Pulmonary artery endothelial cell (primary cell): Measurements from ENCODE around the gene ZNF554. TPM values are rescaled to one million over a fixed set of nuclear protein-coding genes. Genes with fewer than 3 reads are reported as not detected.
"Not testable (repeated sequence)": the region's sequence is repeated elsewhere in the genome, so short reads cannot be mapped to it uniquely, and the experiment has no call there.

ENCODE experiments used
- DNase-seq: peaks from one replicate; pipeline ENCODE4 v3.0.0-alpha.2; 2011; ENCODE audit warnings: low read depth, low spot score
- total RNA-seq: library from RNA; depleted of rRNA; stranded (reverse); fragments of >200 nt; gene quantifications from 2 replicates; pipeline ENCODE4 v1.2.3, GENCODE V29; 2014

ZNF554 gene
- total RNA-seq, 1 donor from 2014 or later: 3.2 TPM

DNA sequence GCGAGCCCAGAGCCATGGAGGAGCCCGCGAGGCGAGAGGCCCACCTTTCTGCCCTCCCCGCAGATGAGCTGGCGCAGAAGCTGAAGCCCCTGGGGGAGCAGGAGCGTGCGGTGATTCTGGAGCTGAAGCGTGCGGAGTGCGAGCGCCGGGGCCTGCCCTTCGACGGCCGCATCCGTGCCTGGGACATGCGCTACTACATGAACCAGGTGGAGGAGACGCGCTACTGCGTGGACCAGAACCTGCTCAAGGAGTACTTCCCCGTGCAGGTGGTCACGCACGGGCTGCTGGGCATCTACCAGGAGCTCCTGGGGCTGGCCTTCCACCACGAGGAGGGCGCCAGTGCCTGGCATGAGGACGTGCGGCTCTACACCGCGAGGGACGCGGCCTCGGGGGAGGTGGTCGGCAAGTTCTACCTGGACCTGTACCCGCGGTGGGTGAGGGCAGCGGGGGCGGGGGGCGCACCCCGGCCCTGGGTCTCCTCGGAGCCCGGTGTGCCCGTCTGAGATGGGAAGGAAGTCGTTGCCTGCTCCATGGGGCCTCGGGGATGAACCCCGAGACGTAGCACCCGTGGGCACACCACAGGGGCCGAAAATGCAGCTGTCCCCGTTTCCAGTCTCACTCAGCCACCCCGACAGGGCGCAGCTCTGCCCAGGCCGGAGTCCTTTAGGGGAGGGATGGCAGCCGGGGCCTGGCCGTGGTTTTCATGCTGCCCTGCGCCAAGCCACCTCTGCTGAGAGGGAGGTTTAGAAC lies 12.1 kb upstream of the ZNF554 start:
- DNase-seq: no peak

DNA sequence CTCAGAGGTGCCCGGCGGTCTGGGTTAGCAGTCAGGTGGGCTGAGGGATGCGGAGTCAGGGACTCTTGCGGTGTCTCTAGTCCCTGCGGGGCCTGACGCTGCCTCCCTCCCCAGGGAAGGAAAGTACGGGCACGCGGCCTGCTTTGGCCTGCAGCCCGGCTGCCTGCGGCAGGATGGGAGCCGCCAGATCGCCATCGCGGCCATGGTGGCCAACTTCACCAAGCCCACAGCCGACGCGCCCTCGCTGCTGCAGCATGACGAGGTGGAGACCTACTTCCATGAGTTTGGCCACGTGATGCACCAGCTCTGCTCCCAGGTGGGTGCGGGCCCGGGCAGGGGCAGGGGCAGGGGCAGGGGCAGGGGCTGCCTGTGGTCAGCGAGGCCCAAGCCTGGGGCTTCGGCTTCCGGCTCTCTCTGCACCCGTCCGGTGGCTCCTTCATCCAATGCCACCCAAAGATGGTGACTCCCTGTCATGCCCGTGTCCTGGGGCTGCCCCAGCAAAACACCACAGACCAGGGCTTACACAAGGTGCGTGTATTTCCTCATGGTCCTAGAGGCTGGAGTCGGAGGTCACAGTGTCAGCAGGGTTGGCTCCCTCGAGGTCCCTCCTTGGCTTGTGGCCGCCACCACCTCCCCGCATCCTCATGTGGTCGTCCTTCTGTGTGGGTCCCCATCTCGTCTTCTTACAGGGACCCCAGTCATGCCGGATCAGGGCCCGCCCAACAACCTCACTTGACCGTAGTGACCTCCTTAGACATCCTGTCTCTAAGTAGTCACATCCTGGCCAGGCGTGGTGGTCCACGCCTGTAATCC lies 11.3 kb upstream of the ZNF554 start:
- DNase-seq: no peak

DNA sequence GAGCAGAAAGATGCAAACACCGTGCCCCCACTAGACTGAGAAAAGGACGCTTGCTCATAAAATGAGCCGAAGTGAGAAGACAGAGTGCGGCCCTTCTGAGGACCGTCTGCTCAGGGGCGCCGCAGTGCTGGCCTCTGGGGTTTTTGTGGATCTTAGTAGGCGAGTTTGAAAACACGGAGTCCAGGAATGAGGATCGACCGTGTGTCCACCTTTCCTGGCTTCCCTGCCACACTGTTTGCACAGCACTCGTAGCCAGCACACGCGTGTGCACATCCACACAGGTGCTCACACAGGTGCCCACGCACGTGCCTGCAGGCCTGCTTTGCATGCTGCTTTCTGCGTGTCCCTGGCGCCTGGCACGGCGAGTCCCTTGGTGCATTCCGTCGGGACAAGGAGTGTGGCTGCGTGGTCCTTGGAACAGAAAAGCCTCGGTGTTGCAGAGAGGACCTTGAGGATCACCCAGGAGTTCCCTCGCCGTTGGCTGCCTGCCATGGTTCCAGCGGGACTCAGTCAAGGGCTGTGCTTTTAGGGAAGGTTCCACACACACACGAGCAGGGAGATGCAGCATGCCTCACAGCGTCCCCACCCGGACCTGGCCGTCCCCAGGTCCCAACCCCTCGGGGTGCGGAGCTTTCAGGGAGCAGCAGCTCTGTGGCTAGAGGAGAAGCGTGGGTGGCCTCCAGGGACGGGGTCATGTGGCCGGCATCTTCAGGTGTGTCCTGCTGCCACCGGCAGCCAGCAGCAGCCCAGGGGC lies 10.1 kb upstream of the ZNF554 start:
- no peak for DNase-seq

DNA sequence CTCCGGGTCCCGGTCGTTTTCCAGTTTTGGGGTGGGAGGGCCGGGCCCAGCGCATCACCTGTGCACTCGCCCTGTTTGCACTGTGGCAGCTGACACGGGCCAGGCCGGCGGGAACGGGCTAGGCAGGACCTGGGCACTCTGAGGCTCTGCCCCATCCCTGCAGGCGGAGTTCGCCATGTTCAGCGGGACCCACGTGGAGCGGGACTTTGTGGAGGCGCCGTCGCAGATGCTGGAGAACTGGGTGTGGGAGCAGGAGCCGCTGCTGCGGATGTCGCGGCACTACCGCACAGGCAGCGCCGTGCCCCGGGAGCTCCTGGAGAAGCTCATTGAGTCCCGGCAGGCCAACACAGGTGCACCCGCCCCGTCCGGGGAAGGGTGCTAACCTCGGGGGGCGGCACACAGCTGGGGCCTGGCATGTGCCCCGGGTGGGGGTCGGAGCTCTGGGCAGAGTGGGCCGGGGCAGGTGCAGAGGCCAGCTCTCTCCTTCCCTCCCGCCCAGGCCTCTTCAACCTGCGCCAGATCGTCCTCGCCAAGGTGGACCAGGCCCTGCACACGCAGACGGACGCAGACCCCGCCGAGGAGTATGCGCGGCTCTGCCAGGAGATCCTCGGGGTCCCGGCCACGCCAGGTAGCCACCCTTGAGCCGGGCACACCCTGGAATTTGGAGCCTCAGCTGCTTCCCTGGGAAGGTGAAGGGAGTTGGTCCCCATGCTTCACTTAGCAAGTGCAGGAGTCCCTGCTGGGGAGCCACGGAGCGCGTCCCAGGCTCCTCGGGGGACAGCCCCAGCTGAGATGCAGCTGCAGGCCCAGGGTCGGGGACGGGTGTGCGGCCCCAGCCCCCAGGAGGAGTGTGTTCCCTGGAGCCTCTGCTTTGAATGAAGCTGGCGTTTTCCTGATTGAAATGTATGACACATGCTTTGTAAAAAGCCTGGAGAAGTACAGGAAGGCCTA lies 9.3 kb upstream of the ZNF554 start:
- no peak for DNase-seq

DNA sequence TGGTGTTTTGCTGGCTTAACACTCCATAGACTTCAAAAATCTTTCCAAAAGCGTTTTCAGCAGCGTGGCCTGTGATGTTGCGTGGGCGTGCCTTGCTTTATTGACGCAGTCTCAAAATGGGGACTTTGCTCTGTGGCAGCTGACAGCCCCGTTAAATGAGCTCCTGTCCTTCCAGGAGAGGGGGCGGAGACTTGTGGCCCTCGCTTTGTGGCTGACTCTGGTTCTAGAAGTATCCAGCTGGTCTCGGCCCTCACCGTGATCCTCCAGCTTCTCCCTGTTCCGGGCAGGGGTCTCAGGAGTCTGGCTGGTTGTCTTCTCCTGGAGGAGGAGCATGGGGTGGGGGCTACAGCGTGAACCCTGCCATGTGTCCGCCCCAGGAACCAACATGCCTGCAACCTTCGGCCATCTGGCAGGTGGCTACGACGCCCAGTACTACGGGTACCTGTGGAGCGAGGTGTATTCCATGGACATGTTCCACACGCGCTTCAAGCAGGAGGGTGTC lies 8.4 kb upstream of the ZNF554 start:
- no peak for DNase-seq

DNA sequence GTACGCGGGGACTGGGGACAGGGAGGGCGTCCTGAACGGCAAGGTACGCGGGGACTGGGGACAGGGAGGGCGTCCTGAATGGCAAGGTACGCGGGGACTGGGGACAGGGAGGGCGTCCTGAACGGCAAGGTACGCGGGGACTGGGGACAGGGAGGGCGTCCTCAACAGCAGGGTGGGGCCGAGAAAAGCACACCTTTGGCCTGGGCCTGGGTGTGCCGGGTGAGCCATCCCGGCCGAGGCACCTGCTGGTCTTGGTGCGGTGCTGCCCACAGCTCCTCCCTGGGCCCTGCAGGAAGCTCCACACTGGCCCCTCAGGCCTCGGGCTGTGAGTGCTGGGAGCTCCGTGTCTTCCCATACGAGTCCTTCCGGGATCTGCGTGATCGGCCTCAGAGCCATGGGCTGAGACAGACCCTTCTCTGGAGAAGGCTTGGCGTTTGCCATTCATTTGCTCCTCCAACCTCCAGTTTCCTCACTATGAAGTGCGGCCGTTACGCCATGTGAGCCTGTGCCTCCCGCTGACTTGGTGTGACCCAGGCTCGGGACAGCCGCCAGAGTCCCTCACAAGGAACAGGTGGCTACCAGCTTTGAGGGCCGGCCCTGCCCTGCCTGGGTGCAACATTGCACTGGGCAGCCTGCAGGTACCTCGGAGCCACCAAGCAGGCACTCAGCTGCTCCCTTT lies 7.8 kb upstream of the ZNF554 start:
- DNase-seq: no peak

DNA sequence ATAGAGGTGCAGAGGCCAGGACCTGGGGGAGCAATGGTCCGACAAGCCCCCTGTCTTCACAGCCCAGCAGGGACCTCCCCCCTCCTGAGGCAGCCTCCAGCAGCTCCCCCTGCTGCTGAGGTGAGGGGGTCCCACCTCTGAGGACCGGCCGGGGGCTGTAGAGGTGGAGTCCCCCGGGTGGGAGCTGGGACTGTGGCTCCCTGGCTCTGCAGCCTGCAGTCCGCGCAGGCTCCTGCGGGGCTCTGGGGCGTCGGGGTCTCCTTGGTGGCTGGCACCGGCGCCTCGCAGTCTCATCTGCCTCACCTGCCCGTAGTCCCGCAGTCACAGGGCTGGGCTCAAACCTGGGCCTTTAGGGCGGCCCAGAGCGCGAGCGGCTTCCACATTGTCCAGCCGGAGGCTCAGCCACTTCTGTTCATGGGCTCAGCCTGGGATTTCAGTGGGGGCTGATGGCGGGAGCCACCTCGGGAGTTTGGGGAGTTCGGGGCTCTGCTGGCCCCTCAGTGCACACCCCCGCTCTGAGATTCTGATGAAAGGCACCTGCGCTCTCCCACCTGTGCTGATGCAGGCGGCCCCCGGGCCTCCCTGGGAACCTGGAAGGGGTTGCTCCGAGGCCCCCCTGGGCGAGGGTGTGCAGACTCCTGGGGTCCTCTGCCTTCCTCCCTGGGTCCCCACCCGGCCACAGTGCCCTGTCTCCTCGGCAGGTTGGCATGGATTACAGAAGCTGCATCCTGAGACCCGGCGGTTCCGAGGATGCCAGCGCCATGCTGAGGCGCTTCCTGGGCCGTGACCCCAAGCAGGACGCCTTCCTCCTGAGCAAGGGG lies 7.0 kb upstream of the ZNF554 start:
- DNase-seq: no peak

DNA sequence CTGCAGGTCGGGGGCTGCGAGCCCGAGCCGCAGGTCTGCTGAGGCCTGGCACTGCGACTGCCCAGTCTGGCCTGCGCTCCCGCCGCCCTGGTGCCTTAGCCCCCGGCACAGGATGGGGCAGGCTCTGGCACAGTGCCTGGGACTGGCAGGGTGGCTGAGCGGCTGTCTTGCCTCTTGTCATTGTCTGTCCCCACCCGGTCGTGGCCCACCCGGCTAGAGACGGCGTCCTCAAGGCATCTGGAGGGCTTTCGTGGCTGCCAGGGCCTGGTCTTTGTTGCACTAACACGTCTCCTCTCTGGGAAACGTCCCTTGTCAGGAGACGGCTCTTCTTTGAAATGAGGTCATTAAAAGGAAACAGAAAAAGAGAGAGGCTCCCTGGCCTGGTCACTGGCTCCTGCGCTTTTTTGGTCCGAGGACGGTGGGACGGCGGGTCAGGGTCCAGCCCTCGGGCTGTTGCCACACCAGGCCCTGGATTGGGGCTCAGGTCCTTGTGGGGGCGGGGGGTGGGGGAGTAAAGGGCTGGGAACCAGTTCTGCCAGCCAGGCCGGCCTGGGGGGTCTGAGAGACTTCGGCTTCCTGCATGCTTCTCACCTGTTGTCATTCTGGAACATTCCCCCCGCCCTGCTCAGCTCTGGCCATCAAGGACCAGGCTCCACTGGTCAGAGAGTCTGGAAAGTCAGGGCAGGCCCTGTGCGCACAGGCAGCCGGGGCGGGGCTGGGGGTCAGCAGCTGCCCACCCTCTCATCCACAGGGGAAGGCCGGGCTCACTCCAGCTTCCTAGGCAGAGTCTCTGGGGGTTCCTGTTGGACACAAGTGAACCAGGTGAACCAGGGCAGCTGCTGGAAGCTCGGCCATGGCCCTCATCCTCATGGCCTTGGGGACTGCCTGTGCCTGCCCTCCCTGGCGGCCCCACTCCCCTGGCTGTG lies 6.2 kb upstream of the ZNF554 start:
- DNase-seq: no peak

DNA sequence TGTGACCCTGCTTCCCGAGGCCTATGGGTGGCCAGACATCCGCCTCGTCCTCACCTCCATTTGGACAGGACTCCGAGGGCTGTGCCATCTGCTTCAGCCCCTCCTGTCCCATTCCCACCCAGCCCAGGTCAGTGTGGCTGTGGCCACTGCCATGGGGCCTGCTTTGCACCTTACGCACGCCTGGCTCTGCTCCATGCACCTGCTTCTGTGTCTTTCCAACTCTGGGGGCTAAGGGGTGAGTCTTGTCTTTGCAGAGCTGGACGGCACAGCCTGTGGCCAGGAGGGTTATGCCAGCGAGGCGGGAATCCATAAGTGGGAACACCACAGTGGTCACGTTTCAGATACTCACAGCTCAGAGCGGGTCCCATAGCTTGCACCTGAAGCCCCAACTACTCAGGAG lies 5.2 kb upstream of the ZNF554 start:
- no peak for DNase-seq

DNA sequence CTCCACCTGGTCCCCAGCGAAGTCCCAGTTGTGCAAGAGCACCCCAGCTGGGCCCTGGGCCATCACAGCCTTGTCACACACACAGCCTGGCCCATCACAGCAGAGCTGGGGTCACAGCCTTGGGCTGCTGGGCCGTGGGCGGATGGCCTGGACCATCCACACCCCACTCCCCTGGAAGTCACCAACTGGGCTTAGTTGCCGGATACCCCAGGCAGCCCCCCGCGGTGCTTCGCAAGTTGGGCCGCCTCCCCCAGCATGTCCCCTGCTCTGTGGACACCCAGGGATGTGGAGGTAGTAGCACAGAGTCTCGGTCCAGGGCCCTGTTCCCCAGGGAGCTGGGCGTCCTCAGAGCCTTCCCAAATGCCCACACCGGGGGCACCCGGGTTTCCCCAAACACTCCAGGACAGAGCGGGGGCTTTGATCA lies 4.5 kb upstream of the ZNF554 start:
- DNase-seq: no peak

DNA sequence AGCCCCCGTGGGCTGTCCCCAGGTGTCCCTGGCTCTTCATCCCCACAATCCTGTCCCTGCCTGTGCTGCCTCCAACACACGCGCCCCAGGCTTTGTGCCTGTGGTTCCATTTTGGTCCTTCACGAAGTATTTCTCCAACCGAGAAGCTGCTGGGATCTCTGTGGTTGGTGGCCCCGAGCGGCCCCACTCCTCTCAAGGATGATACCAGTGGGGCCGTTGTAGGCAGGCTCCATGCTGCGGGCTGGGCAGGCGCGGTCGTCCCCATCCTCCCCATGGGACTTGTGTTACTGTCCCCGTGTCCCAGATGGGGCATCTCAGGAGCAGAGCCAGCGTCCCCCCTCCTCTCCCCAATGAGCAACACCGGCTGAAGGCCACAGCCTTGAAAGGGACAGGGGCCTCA lies 3.7 kb upstream of the ZNF554 start:
- no peak for DNase-seq

DNA sequence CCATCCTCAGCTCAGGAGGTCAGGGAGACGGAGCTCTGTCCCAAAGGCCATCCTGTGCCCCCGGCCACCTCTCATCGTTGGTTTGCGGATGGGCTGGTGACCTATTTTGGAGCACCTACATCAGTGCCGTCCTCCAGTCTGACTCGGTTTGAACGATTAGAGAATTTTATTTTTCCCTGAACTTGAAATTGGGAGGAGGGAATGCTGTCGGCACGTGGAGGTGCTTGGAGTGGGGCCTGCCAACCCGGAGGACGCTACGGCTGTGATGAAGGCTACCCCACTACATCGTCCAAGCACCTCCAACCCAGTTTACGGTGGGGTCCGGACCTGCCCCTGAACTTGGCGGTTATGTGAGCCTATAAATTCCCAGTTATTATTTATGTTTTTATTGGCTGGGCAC lies 3.0 kb upstream of the ZNF554 start:
- DNase-seq: no peak

DNA sequence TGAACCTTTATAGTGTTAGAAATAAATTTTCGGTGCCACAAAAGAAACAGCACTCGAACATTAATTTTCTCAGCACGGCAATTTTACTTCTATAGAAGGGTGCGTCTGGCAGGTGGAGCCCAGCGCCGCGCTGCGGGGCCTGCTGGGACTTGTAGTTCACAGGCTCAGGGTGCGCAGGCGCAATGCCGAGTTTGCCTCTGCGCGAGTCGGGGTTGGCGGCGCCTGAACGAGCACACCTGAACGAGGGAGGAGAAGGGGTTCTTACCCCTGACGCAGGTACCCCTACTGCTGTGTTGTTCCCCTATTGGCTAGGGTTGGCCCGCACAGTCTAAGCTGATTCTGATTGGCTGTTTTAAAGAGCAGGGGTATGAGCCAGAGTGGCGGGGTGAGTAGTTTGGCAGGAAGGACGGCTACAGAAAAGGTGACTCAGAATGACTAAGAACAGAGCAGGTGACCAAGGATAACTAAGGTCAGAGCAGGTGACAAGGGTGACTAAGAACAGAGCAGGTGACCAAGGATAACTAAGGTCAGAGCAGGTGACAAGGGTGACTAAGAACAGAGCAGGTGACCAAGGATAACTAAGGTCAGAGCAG lies 2.3 kb upstream of the ZNF554 start:
- not testable (repeated sequence) for DNase-seq

DNA sequence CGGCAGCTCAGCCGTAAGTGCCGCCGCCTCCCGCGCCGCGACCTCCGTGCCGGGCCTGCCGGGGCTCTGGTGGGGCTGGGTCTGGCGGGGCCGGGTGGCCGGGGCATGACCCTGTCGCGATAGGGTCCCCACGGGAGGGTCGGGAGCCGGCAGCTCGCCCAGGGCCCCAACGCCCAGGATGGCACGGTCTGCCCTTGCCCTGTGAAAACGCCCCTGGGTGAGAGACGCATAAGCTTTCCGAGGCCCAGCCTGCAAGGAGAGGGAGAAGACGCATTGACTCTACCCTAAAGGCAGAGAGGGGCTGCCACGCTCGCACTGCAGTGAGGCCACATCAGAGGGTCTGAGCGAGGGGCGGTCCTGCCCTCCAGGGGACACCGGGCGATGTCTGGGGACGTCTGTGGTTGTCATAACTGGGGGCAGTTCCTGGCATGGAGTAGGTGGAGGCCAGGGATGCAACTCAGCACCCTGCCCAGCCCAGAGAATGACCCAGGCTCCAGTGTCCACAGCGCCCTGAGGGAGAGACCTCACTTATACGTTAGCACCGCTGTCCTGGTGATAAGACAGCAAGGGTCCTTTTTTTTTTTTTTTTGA lies 539 bp downstream of the ZNF554 start:
- DNase-seq: no peak

DNA sequence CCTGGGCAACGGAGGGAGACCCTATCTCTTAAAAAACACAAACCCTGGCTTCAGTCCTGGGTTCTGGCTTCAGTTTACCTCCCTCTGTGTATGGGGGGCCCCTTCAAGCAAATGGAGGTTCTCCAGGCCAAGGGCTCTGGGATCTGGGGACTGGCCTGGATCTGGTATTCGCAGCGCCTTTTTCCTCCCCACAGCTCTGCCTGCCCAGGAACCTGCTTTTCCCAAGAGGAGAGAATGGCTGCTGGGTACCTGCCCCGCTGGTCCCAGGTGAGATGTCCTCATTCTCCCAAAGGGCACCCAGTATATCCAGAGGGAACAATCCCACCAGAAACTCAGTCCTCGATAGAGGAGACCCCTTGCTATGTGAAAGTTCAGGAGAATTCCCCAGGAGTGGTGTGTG lies 3.2 kb downstream of the ZNF554 start:
- DNase-seq: no peak

DNA sequence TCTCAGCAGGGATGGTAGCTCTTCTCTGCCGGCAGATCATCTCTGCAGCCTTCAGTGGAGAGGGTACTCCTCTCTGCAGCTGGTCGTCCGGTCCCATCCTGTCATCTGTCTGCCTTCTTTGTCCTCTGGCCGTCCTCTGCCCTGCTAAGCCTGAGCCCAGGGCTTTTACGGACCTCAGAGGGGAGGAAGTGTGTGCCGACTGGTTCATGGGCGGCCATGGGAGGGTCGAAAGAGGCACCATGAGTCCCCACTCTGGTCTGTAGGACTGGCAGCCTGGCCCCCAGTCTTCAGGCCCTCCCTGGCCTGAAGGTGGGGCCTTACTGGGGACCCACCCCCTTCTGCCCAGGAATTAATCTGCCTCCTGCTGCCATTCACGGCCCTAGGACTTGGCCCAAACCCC lies 4.0 kb downstream of the ZNF554 start:
- no peak for DNase-seq

DNA sequence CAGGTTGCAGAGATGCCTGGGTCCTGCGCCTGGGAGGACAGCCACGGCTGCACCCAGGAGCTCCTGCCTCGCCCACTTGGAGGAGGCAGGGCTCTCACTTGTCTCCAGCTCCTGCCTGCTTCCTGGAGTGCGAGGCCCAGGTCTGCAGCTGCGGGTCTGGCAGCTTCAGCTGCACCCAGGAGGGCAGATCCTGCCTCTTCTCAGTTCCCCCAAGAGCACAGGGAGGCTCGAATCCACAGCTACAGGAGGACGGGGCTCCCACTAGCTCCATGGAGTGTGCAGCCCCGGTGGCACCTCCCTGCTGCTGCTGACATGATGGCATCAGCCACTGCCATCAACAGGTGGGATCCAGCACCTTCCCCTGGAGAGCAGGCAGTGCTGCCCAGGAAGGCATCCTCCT lies 4.5 kb downstream of the ZNF554 start:
- no peak for DNase-seq

DNA sequence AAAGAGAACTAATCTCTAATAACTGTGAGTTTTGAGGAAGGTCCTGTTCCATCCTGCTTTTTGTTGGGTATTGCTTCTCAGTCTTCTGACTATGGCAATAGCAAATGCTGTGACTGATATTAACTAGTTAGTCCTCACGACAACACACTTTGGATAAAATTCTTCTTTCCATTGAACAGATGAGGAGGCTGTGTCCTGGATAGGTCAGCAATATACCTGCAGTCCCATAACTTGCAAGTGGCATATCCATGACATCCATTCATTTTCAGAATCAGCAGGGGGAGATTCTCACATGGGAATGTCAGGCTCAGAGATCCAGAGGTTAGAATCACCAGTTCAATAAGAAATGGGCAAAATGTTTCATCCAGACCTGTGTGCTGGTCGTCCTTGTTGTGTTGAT lies 7.4 kb downstream of the ZNF554 start:
- no peak for DNase-seq
